Measurements from ENCODE around the gene TMPRSS11D. TPM values are rescaled to one million over a fixed set of nuclear protein-coding genes. Genes with fewer than 3 reads are reported as not detected.

The TMPRSS11D gene
- total RNA-seq, 1 experiment from 2014 or later: not detected

- Histone ChIP-seq H3K9ac (ENCODE audit: low read length) (no peak overlapping the region), H2AFZ (ENCODE audit: low read length) (no peak overlapping the region), H3K4me2 (ENCODE audit: low read length) (no peak overlapping the region), H3K4me1 (ENCODE audit: insufficient read depth, low read length) (no peaks in the 10 kb centered on the region), H3K9me2 (replicated peaks; ENCODE audit: low read length) (no peaks in the 10 kb centered on the region), H3F3A (ENCODE audit: low read length, unreplicated experiment) (no peaks in the 10 kb centered on the region), H3K4me3 (ENCODE audit: low read length) (no peak overlapping the region), H4K20me1 (ENCODE audit: low read length) (no peaks in the 10 kb centered on the region), H3K36me3 (ENCODE audit: low read depth, low read length) (no peaks in the 10 kb centered on the region), H3K79me2 (ENCODE audit: low read length) (no peaks in the 10 kb centered on the region), H3K27me3 (ENCODE audit: low read length) (no peaks in the 10 kb centered on the region), H3K9me3 (ENCODE audit: low read length) (no peaks in the 10 kb centered on the region), H3K27ac (ENCODE audit: low read length) (no peak overlapping the region)
- ATAC-seq (no peak), DNase-seq (no peak)
- BruUV-seq (replicated peaks): no TSS peak
- TF ChIP-seq EZH2 (IDR thresholded peaks at IDR 0.05; ENCODE audit: low read length, unreplicated experiment) (no peak), EZH2phosphoT487 (IDR thresholded peaks at IDR 0.05; ENCODE audit: borderline replicate concordance, low read length) (no peak), CTCF (conservative IDR thresholded peaks at IDR 0.05; ENCODE audit: low read depth, low read length) (no peak)
- intact Hi-C loops (cut with micrococcal nuclease): no loop called here
- CTCF ChIA-PET: interaction anchor here (0.7 kb wide), 1 partner anchor 334 kb away, joined by 3 read pairs; no protein-coding TSS in a partner anchor
- POLR2A ChIA-PET (ENCODE audit: unreplicated experiment): no interaction called here
These were observed 31.7 kb upstream of the TMPRSS11D start for GRCh38 chr4:67915400-67915966.

GRCh38 chr4:67912080-67912479 lies 28.3 kb upstream of the TMPRSS11D start:
- BruUV-seq (replicated peaks): no TSS peak
- H2AFZ ChIP-seq (ENCODE audit: low read length): no peak overlapping the region
- H3K9me2 ChIP-seq (replicated peaks; ENCODE audit: low read length): no peaks in the 10 kb centered on the region
- POLR2A ChIA-PET (ENCODE audit: unreplicated experiment): no interaction called here
- H3K27me3 ChIP-seq (ENCODE audit: low read length): no peaks in the 10 kb centered on the region
- ATAC-seq: no peak
- H3K4me3 ChIP-seq (ENCODE audit: low read length): no peak overlapping the region
- no peaks in the 10 kb centered on the region for H3K36me3 ChIP-seq (ENCODE audit: low read depth, low read length)
- no peak overlapping the region for H3K9ac ChIP-seq (ENCODE audit: low read length)
- H3K4me1 ChIP-seq (ENCODE audit: insufficient read depth, low read length): no peaks in the 10 kb centered on the region
- CTCF ChIA-PET: no interaction called here
- TF ChIP-seq EZH2phosphoT487 (IDR thresholded peaks at IDR 0.05; ENCODE audit: borderline replicate concordance, low read length): no peak
- no peak for TF ChIP-seq CTCF (conservative IDR thresholded peaks at IDR 0.05; ENCODE audit: low read depth, low read length)
- TF ChIP-seq EZH2 (IDR thresholded peaks at IDR 0.05; ENCODE audit: low read length, unreplicated experiment): no peak
- H3K4me2 ChIP-seq (ENCODE audit: low read length): no peak overlapping the region
- H3K27ac ChIP-seq (ENCODE audit: low read length): no peak overlapping the region
- intact Hi-C loops (cut with micrococcal nuclease): no loop called here
- H3K9me3 ChIP-seq (ENCODE audit: low read length): no peaks in the 10 kb centered on the region
- H4K20me1 ChIP-seq (ENCODE audit: low read length): no peaks in the 10 kb centered on the region
- no peak for DNase-seq
- no peaks in the 10 kb centered on the region for H3K79me2 ChIP-seq (ENCODE audit: low read length)
- H3F3A ChIP-seq (ENCODE audit: low read length, unreplicated experiment): no peaks in the 10 kb centered on the region

GRCh38 chr4:67911638-67912037 lies 27.8 kb upstream of the TMPRSS11D start:
- TF ChIP-seq EZH2phosphoT487 (IDR thresholded peaks at IDR 0.05; ENCODE audit: borderline replicate concordance, low read length) (no peak), EZH2 (IDR thresholded peaks at IDR 0.05; ENCODE audit: low read length, unreplicated experiment) (no peak), CTCF (conservative IDR thresholded peaks at IDR 0.05; ENCODE audit: low read depth, low read length) (no peak)
- Histone ChIP-seq H3K9me2 (replicated peaks; ENCODE audit: low read length) (no peaks in the 10 kb centered on the region), H4K20me1 (ENCODE audit: low read length) (no peaks in the 10 kb centered on the region), H3K27me3 (ENCODE audit: low read length) (no peaks in the 10 kb centered on the region), H3K36me3 (ENCODE audit: low read depth, low read length) (no peaks in the 10 kb centered on the region), H3K27ac (ENCODE audit: low read length) (no peak overlapping the region), H3K4me2 (ENCODE audit: low read length) (no peak overlapping the region), H3K4me3 (ENCODE audit: low read length) (no peak overlapping the region), H3K9ac (ENCODE audit: low read length) (no peak overlapping the region), H3F3A (ENCODE audit: low read length, unreplicated experiment) (no peaks in the 10 kb centered on the region), H3K4me1 (ENCODE audit: insufficient read depth, low read length) (no peaks in the 10 kb centered on the region), H2AFZ (ENCODE audit: low read length) (no peak overlapping the region), H3K79me2 (ENCODE audit: low read length) (no peaks in the 10 kb centered on the region), H3K9me3 (ENCODE audit: low read length) (no peaks in the 10 kb centered on the region)
- ATAC-seq (no peak), DNase-seq (no peak)
- BruUV-seq (replicated peaks): no TSS peak
- POLR2A ChIA-PET (ENCODE audit: unreplicated experiment): no interaction called here
- CTCF ChIA-PET: no interaction called here
- intact Hi-C loops (cut with micrococcal nuclease): loop anchor here (2.0 kb wide), 1 partner anchor 165 kb away; no protein-coding TSS in a partner anchor
